Stimulated activated CD8-positive, alpha-beta memory T cell treated with anti-CD3 and anti-CD28 coated beads, Interleukin-4, amount 100 ng/mL, for 4 hours (primary cell): Measurements from ENCODE around the gene CASKIN1.
A peak's percentile ranks its signal among the peaks of the same experiment; 100 is the strongest.

ENCODE experiments used
- DNase-seq, 2 donors: peaks; one replicate each; pipeline ENCODE4 v3.0.0-alpha.2; 2020; ENCODE audit warnings: low read depth in 2 of 2, low spot score in 1 of 2

Gene CASKIN1

DNA sequence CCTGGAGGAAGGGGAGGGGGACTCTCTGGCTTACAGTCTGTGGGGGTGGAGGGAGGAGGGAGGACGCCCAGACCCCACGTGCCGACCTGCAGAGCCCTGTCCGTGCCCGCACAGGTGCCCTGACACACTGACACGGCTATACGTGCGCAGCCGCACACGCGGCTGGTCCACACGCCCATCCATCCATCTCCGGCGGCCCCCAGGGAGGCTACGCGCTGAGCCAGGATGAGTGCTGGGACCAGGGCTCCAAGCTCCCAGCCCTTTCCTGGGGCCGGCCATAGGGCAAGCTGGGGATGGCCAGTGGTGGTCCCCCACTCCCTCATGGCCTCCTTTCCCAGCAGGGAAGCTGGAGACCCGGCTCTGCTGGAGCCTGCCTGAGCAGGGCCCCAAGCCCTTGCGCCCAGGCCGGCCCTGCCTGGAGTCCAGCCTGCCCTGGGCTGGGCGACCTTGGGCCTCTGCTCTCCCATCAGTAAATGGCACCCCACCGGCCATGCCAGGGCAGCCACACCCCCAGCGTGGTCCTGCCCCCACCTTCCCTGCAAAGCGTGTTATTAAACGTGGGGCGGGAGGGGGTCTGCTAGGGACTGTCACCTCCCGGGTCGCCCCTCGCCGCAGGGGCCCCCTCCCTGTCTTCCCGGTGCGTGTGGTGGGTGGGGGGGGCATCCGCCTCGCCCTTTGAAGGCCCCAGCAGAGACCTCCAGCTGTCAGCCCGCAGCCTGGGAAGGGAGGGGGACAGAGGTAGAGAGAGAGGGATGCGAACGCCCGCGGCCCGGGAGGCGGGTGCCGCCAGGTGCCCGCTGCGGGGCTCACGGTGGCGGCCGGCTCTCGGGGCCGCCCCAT, 863 bp downstream of the CASKIN1 start:
- DNase-seq, result no peak

- peak in 1 of 2 donors; percentile 18 for DNase-seq
These were observed 1.5 kb downstream of the CASKIN1 start for GRCh38 chr16:2194852-2195321.

DNA sequence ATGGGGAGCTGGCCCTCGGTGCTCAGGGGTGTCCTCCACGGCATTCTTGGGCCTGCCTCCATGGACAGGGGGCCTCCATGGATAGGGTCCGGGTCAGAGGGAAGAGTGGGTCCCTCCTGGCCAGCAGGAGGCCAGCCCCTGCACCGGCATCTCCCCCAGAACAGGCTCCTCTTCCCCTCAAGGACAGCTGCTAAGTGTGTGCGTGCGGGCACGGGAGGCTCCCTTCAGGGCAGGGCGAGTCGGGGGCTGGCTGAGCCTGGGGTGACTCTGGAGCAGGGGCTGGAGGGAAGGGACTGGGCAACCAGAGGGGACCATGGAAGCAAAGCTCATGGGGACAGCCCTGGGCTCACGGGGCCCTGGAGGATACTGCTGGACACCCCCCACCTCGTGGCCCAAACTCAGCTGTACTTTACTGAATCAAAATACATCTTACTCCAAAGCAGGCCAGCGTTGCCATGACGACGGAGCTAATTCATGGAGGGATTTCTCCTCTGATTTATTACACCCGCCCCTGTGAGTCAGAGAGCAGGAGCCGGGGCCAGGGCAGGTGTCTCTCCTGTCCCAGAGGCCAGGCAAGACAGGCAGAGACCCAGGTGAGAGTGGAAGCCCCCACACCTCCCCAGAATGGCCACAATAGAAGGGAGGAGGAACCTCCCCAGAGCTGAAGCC, 2.1 kb downstream of the CASKIN1 start:
- DNase-seq, result no peak

GRCh38 chr16:2191446-2191706, 5.0 kb downstream of the CASKIN1 start:
- DNase-seq, result no peak

GRCh38 chr16:2190659-2191445, 5.6 kb downstream of the CASKIN1 start:
- no peak for DNase-seq

DNA sequence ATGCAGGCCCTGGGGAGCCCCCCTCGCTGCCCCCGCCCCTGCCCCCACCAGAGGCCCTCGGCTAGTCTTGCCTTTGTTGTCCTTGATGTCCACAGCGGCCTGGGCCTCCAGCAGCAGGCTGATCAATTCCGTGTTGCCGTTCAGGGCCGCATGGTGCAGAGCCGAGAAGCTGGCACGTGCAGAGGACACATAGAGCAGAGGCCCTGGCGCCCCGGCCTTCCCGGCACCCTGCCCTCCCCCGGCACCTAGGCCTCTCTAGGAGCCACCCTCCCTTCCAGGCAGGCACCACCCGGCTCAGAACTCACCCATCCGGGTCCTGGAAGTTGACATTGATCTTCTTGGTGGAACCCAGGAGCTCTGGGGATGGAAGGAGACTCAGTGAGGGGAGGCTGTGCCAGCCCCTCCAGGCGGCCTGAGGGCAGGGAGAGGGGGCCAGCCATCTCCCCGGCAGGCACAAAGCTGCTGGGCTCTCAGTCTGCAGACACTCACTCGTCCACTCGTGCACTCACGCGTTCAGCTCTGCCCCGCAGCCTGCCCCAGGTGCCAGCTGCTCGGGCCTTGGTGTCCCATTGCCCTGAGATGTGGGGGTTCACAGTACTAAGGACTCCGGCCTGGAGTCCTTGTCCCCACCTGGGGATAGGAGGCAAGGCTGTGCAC, 6.3 kb downstream of the CASKIN1 start:
- DNase-seq, result no peak

DNA sequence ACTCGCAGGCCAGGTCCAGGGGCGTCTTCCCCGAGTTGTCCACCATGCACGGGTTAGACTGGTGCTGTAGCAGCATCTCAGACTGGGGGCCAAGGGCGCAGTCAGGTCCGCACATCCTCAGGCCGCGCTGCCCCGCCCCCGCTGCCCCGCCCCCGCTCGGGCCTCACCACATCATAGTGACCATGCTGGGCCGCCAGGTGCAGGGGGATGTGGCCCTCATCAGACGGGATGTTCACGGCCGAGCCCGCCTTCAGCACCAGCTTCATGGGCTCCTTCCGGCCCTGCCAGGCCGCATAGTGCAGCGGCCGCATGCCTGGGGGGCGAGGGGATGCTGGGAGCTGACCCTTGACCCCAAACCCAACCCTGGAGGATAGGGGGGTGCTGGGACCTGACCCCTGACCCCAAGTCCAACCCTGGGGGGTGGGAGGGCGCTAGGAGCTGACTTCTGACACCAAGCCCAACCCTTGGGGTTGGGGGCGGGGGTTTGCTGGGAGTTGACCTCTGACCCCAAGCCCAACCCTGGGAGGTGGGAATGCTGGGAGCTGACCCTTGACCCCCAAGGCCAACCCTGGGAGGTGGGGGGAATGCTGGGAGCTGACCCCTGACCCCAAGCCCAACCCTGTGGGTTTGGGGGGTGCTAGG, 7.0 kb downstream of the CASKIN1 start:
- no peak for DNase-seq

DNA sequence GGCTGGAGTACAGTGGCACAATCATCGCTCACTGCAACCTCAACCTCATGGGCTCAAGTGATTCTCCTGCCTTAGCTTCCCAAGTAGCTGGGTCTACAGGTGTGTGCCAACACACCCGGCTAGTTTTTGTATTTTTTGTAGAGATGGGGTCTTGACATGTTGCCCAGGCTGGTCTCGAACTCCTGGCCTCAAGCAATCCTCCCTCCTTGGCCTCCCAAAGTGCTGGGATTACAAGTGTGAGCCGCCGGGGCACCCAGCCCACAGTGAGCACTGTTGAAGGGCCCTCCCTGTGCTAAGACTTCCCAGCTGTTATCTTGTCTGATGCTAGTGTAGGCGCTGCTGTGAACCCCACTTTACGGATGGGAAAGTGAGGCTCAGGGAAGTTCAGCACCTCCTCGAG, 8.0 kb downstream of the CASKIN1 start:
- no peak for DNase-seq

- no peak for DNase-seq
These were observed 9.2 kb downstream of the CASKIN1 start for GRCh38 chr16:2187212-2187611.

GRCh38 chr16:2186505-2186904, 9.9 kb downstream of the CASKIN1 start:
- no peak for DNase-seq

DNA sequence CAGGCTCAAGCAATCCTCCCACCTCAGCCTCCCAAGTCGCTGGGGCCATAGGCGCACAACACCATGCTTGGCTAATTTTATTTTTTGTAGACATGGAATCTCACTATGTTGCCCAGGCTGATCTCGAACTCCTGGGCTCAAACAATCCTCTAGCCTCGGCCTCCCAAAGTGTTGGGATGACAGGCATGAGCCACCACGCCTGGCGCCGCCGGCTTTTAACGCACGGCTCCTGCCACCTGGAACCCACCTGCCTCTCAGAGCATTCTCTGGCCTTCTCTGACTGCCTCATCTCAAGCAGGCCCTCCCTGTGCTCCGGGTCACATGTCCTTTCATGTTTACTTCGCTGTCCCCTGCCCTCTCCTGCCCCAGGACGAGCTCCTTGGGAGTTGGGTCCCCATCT, 10.3 kb downstream of the CASKIN1 start:
- DNase-seq, result no peak

DNA sequence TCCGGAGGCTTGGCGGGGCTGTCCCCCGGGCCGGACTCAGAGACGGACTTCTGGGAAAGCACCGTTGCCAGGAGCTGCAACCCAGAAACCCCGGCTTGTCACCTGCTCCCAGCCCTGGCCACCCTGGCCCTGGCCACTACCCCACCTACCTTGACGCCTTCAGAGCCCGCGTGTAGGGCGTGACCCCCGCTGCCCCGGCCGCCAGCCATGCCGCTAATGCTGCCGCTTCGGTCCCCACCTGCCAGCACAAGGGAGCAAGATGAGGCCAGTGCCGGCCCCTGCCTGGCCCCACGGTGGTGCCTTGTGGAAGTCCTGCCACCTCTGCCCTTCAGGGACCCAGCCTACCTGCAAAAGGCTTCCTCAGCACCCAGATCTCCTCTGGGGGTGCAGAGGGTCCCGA, 11.4 kb downstream of the CASKIN1 start:
- DNase-seq, result no peak

- DNase-seq, result no peak
These were observed 12.1 kb downstream of the CASKIN1 start for GRCh38 chr16:2184346-2184745.

- no peak for DNase-seq
These were observed 12.7 kb downstream of the CASKIN1 start for GRCh38 chr16:2183671-2184070.

- DNase-seq, result no peak
These were observed 14.5 kb downstream of the CASKIN1 start for GRCh38 chr16:2181952-2182351.

- no peak for DNase-seq
These were observed 15.2 kb downstream of the CASKIN1 start for GRCh38 chr16:2180962-2181923.

DNA sequence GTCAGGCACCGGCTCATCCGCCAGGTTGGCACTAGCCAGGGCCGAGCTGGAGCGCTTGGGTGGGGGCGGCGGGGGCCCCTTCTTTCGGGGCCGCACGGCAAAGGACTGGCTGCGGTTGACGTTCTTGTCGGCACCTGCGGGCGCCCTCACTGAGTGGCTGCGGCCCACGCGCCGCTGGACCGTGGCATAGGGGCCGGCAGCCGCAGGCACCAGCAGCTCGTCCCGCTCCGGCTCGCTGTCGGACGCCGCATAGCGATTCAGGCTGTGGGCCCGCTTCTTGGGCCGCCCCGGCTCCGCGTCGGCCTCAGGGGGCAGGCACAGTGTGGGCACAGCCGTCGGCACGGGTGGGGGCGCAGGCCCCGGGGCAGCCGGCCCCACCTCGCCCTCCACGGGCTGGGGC, 15.9 kb downstream of the CASKIN1 start:
- DNase-seq, result no peak

GRCh38 chr16:2179576-2179975, 16.8 kb downstream of the CASKIN1 start:
- no peak for DNase-seq

- no peak for DNase-seq
These were observed 17.3 kb downstream of the CASKIN1 start for GRCh38 chr16:2179107-2179501.
